MCF 10A (cell line): ENCODE data around the gene CPN2. TPM values are rescaled to one million over a fixed set of nuclear protein-coding genes. Genes with fewer than 3 reads are reported as not detected.

ENCODE experiments used
- BruUV-seq: library from RNA; stranded (reverse); fragments of 400-500 nt; replicated peaks from 2 replicates; lab custom pipeline; 2021; lab: Mats Ljungman, UMichigan
- CTCF ChIA-PET: fragments of 300-600 bp; sonication (Branson Sonifier 250); formaldehyde crosslinking; extraction: SDS; loops from one replicate; lab custom pipeline; 2021; ENCODE audit warnings: antibody characterized with exemption, inconsistent platforms; lab: Yijun Ruan, JAX
- POLR2A ChIA-PET: fragments of 300-600, 350-650 bp; sonication (Branson Sonifier 250); formaldehyde crosslinking; extraction: SDS; loops from one replicate; lab custom pipeline; 2020; ENCODE audit warnings: antibody characterized with exemption, inconsistent platforms; lab: Yijun Ruan, JAX
- DNase-seq: peaks from one replicate; pipeline ENCODE4 v3.0.0-alpha.2; 2018; ENCODE audit not compliant: unreplicated experiment
- H3K27ac Mint-ChIP-seq: one replicate; pipeline ENCODE4 v1.8.0; 2022; ENCODE audit warnings: mild to moderate bottlenecking, low read depth, mixed read lengths; ENCODE audit not compliant: unreplicated experiment
- H3K27me3 Mint-ChIP-seq: one replicate; pipeline ENCODE4 v1.8.0; 2022; ENCODE audit warnings: mixed read lengths; ENCODE audit not compliant: insufficient read depth, unreplicated experiment
- H3K36me3 Mint-ChIP-seq: one replicate; pipeline ENCODE4 v1.8.0; 2022; ENCODE audit warnings: mild to moderate bottlenecking, moderate library complexity, mixed read lengths; ENCODE audit not compliant: insufficient read depth, unreplicated experiment
- H3K4me1 Mint-ChIP-seq: one replicate; pipeline ENCODE4 v1.8.0; 2022; ENCODE audit warnings: mixed read lengths; ENCODE audit not compliant: insufficient read depth, unreplicated experiment
- H3K4me3 Mint-ChIP-seq: one replicate; pipeline ENCODE4 v1.8.0; 2022; ENCODE audit warnings: mild to moderate bottlenecking, moderate library complexity, mixed read lengths; ENCODE audit not compliant: unreplicated experiment
- H3K9me3 Mint-ChIP-seq: one replicate; pipeline ENCODE4 v1.8.0; 2022; ENCODE audit warnings: mixed read lengths; ENCODE audit not compliant: unreplicated experiment
- CTCF ChIP-seq: fragments of 200-600 bp; IDR thresholded peaks from one replicate; pipeline ENCODE4 v1.8.0; 2022; ENCODE audit warnings: antibody characterized with exemption, mild to moderate bottlenecking; ENCODE audit not compliant: unreplicated experiment
- intact Hi-C: fragments of 100-400 bp; cut with micrococcal nuclease; formaldehyde crosslinking; loops from 2 replicates; pipeline ENCODE4 v1.14.1; 2022
- total RNA-seq: library from RNA; stranded (reverse); gene quantifications from 2 replicates; pipeline ENCODE4 v1.2.3, GENCODE V29; 2022

The CPN2 gene
- total RNA-seq, 1 experiment from 2014 or later = not detected

DNA sequence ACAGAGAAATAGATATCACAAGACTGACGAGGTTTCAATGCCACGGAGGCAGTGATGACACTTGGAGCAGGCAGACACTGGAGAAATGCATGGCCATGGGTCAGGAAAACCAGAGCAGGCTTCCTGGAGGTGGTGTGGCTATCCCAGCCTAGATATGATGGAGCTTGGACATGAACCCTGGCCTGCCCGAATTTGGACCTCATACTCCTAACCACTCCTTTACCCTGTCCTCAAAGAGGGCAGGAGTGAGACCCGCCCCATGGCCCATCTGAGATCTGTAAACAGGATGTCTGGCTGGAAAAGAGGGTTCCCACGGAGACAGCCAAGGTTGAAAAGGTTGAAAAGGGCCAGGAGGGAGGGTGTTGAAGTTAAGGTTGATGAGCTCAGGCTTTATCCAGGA, 31.0 kb downstream of the CPN2 start:
- no peak for DNase-seq
- Mint-ChIP-seq H3K27ac (no peak overlapping the region), H3K4me3 (no peak overlapping the region), H3K4me1 (peaks cover 3% of the 10 kb centered on the region), H3K27me3 (no peaks in the 10 kb centered on the region), H3K36me3 (no peaks in the 10 kb centered on the region), H3K9me3 (no peaks in the 10 kb centered on the region)
- no peak for TF ChIP-seq CTCF
- ChIA-PET POLR2A (interaction anchor here (0.6 to 9.7 kb wide), 2 partner anchors 91 to 182 kb away, joined by 3 to 193 read pairs; partner anchors contain the start of gene HES1), CTCF (interaction anchor here (0.6 to 9.2 kb wide), 3 partner anchors 23 to 656 kb away, joined by 3 to 112 read pairs (median 107); no protein-coding TSS in a partner anchor)
- BruUV-seq = no TSS peak
- intact Hi-C loops = no loop called here

GRCh38 chr3:194318511-194319161, 32.5 kb downstream of the CPN2 start:
- CTCF ChIA-PET = interaction anchor here (0.5 to 9.2 kb wide), 9 partner anchors 15 to 654 kb away, joined by 3 to 112 read pairs (median 4); partner anchors contain the start of gene HES1
- no peak overlapping the region for H3K27ac Mint-ChIP-seq
- no peaks in the 10 kb centered on the region for H3K9me3 Mint-ChIP-seq
- TF ChIP-seq CTCF = no peak
- H3K4me3 Mint-ChIP-seq = no peak overlapping the region
- intact Hi-C loops = loop anchor here (5.0 kb wide), 3 partner anchors 231 to 651 kb away; no protein-coding TSS in a partner anchor
- no peaks in the 10 kb centered on the region for H3K36me3 Mint-ChIP-seq
- peaks cover 6% of the 10 kb centered on the region for H3K4me1 Mint-ChIP-seq
- no peaks in the 10 kb centered on the region for H3K27me3 Mint-ChIP-seq
- DNase-seq = peak; percentile 47
- POLR2A ChIA-PET = interaction anchor here (0.6 to 9.7 kb wide), 5 partner anchors 12 to 539 kb away, joined by 3 to 193 read pairs (median 8); partner anchors contain the start of gene HES1
- no TSS peak for BruUV-seq

- no TSS peak for BruUV-seq
- H3K4me1 Mint-ChIP-seq = peaks cover 6% of the 10 kb centered on the region
- no peaks in the 10 kb centered on the region for H3K36me3 Mint-ChIP-seq
- intact Hi-C loops = loop anchor here (5.0 kb wide), 3 partner anchors 230 to 650 kb away; no protein-coding TSS in a partner anchor
- no peak overlapping the region for H3K4me3 Mint-ChIP-seq
- H3K27ac Mint-ChIP-seq = no peak overlapping the region
- ChIA-PET CTCF (interaction anchor here (0.6 to 9.2 kb wide), 16 partner anchors 14 to 653 kb away, joined by 3 to 112 read pairs (median 8); partner anchors contain the start of gene HES1), POLR2A (interaction anchor here (0.8 to 9.7 kb wide), 6 partner anchors 14 to 537 kb away, joined by 3 to 193 read pairs (median 11); partner anchors contain the start of gene HES1)
- TF ChIP-seq CTCF = no peak
- no peak for DNase-seq
- H3K9me3 Mint-ChIP-seq = no peaks in the 10 kb centered on the region
- H3K27me3 Mint-ChIP-seq = no peaks in the 10 kb centered on the region
Observed at GRCh38 chr3:194316918-194317317, 34.2 kb downstream of the CPN2 start.

GRCh38 chr3:194315965-194316361, 35.2 kb downstream of the CPN2 start:
- Mint-ChIP-seq H3K27ac (no peak overlapping the region), H3K4me1 (peaks cover 6% of the 10 kb centered on the region), H3K27me3 (no peaks in the 10 kb centered on the region), H3K36me3 (no peaks in the 10 kb centered on the region), H3K9me3 (no peaks in the 10 kb centered on the region), H3K4me3 (peak overlapping the region; percentile 82)
- DNase-seq = peak; percentile 74
- intact Hi-C loops = loop anchor here (1.0 to 5.0 kb wide), 9 partner anchors 148 to 649 kb away; no protein-coding TSS in a partner anchor
- CTCF ChIA-PET = interaction anchor here (0.6 to 9.2 kb wide), 54 partner anchors 8 to 743 kb away, joined by 3 to 112 read pairs (median 4); partner anchors contain the start of genes GP5 and HES1
- TF ChIP-seq CTCF = no peak
- BruUV-seq = no TSS peak
- POLR2A ChIA-PET = interaction anchor here (0.6 to 9.7 kb wide), 20 partner anchors 12 to 536 kb away, joined by 3 to 193 read pairs (median 3); partner anchors contain the start of gene HES1
